ENCODE results near the gene DPY19L1. TPM values are rescaled to one million over a fixed set of nuclear protein-coding genes. Genes with fewer than 3 reads are reported as not detected.
"Not testable (repeated sequence)": the region's sequence is repeated elsewhere in the genome, so short reads cannot be mapped to it uniquely, and the experiment has no call there.

Gene DPY19L1
- total RNA-seq (2014; rRNA removed) = 10.7 and 11.2 TPM in 2 replicates
- percentile 71 among the genes with signal in this experiment for Bru-seq, nascent RNA
- percentile 63 among the genes with signal in this experiment for BruChase-seq, experiment 1, labeled RNA remaining after a 6-hour chase
- percentile 70 among the genes with signal in this experiment for BruChase-seq, experiment 2, labeled RNA remaining after a 2-hour chase
- long read RNA-seq, full-length matches to known transcripts = 61 of 86 reads
- long read RNA-seq, partial matches to known transcripts = 3 of 86 reads
- long read RNA-seq, other reads (novel, unspliced or antisense) = 22 of 86 reads

- Histone ChIP-seq H3K9me2 (replicated peaks; ENCODE audit: low read length) (no peaks in the 10 kb centered on the region), H3K9me3 (ENCODE audit: low read length) (no peaks in the 10 kb centered on the region), H3K4me2 (ENCODE audit: low read length) (peak within 1 kb of the TSS; percentile 93), H3K27ac (ENCODE audit: low read length) (peak within 1 kb of the TSS; percentile 53), H3K4me1 (ENCODE audit: insufficient read depth, low read length) (peaks cover 34% of the 10 kb centered on the region), H3K4me3 (ENCODE audit: low read length) (peak within 1 kb of the TSS; percentile 88), H3K36me3 (ENCODE audit: low read depth, low read length) (no peaks in the 10 kb centered on the region), H3K79me2 (ENCODE audit: low read length) (peaks cover 38% of the 10 kb centered on the region), H3K27me3 (ENCODE audit: low read length) (no peaks in the 10 kb centered on the region), H4K20me1 (ENCODE audit: low read length) (peaks cover 6% of the 10 kb centered on the region; the same call in 1 of the 2 replicates), H2AFZ (ENCODE audit: low read length) (peak within 1 kb of the TSS; percentile 77), H3F3A (ENCODE audit: low read length, unreplicated experiment) (no peaks in the 10 kb centered on the region), H3K9ac (ENCODE audit: low read length) (peak within 1 kb of the TSS; percentile 69)
- no TSS peak for BruUV-seq (replicated peaks)
- no peak for ATAC-seq
- intact Hi-C loops (cut with micrococcal nuclease) = no loop called here
- ChIA-PET CTCF (interaction anchor here (0.5 to 0.7 kb wide), 6 partner anchors 34 to 488 kb away, joined by 3 to 6 read pairs (median 4); no protein-coding TSS in a partner anchor), POLR2A (ENCODE audit: unreplicated experiment) (no interaction called here)
- no peak for TF ChIP-seq CTCF (conservative IDR thresholded peaks at IDR 0.05; ENCODE audit: low read depth, low read length)
- TF ChIP-seq EZH2phosphoT487 (IDR thresholded peaks at IDR 0.05; ENCODE audit: borderline replicate concordance, low read length) = no peak
- no peak for TF ChIP-seq EZH2 (IDR thresholded peaks at IDR 0.05; ENCODE audit: low read length, unreplicated experiment)
- DNase-seq = no peak
These were observed at the start of gene DPY19L1 for GRCh38 chr7:35037211-35037525. Gene DPY19L1, minus strand, starts transcription at chr7:35037485. Its CDS starts 91 bp downstream, at chr7:35037394.

- CTCF ChIA-PET; H3K36me3 ChIP-seq (ENCODE audit: low read depth, low read length); H3K27me3 ChIP-seq (ENCODE audit: low read length); H3K4me2 ChIP-seq (ENCODE audit: low read length); H3K4me1 ChIP-seq (ENCODE audit: insufficient read depth, low read length); H3K79me2 ChIP-seq (ENCODE audit: low read length); POLR2A ChIA-PET (ENCODE audit: unreplicated experiment); DNase-seq; H3K4me3 ChIP-seq (ENCODE audit: low read length); H4K20me1 ChIP-seq (ENCODE audit: low read length); BruUV-seq (replicated peaks); H3K9me2 ChIP-seq (replicated peaks; ENCODE audit: low read length); H3K9me3 ChIP-seq (ENCODE audit: low read length); H3K9ac ChIP-seq (ENCODE audit: low read length); ATAC-seq; H3K27ac ChIP-seq (ENCODE audit: low read length); H2AFZ ChIP-seq (ENCODE audit: low read length); H3F3A ChIP-seq (ENCODE audit: low read length, unreplicated experiment): not testable (repeated sequence)
- intact Hi-C loops (cut with micrococcal nuclease) = loop anchor here (5.0 to 10.0 kb wide), 3 partner anchors 345 to 545 kb away; no protein-coding TSS in a partner anchor
These were observed 42.2 kb upstream of the DPY19L1 start for GRCh38 chr7:35079517-35079916.

- CTCF ChIA-PET; ATAC-seq; H3K4me3 ChIP-seq (ENCODE audit: low read length); H3K9ac ChIP-seq (ENCODE audit: low read length); H3K9me2 ChIP-seq (replicated peaks; ENCODE audit: low read length); H3K27ac ChIP-seq (ENCODE audit: low read length); DNase-seq; H2AFZ ChIP-seq (ENCODE audit: low read length); H4K20me1 ChIP-seq (ENCODE audit: low read length); H3K36me3 ChIP-seq (ENCODE audit: low read depth, low read length); H3K9me3 ChIP-seq (ENCODE audit: low read length); H3K27me3 ChIP-seq (ENCODE audit: low read length); H3K79me2 ChIP-seq (ENCODE audit: low read length); BruUV-seq (replicated peaks); H3K4me1 ChIP-seq (ENCODE audit: insufficient read depth, low read length); H3K4me2 ChIP-seq (ENCODE audit: low read length); H3F3A ChIP-seq (ENCODE audit: low read length, unreplicated experiment); POLR2A ChIA-PET (ENCODE audit: unreplicated experiment): not testable (repeated sequence)
- intact Hi-C loops (cut with micrococcal nuclease) = loop anchor here (5.0 to 10.0 kb wide), 4 partner anchors 113 to 551 kb away; no protein-coding TSS in a partner anchor
These were observed 36.7 kb upstream of the DPY19L1 start for GRCh38 chr7:35074008-35074407.
